ENCODE results near the gene NR2F1-AS1.

DNA sequence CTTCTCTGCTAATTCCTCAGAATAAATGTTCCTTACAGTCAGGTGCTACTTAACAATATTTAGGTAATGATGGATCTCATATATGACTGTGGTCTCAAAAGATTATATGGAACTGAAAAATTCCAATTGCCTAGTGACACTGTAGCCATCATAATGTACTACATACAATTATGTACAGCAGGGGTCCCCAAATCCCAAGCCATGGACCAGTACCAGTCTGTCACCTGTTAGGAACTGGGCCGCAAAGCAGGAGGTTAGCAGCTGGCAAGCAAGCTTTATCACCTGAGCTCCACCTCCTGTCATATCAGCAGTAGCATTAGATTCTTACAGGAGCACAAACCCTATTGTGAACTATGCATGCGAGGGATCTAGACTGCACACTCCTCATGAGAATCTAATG lies 69.6 kb downstream of the NR2F1-AS1 start:
- TF ChIP-seq EZH2 (IDR thresholded peaks at IDR 0.05; ENCODE audit: insufficient read depth, poor library complexity, severe bottlenecking) = no peak
- TF ChIP-seq EZH2phosphoT487 (IDR thresholded peaks at IDR 0.05; ENCODE audit: insufficient read depth, low read depth) = no peak
